Upper lobe of left lung (tissue), 6 donors: Measurements from ENCODE around the gene YWHAE. TPM values are rescaled to one million over a fixed set of nuclear protein-coding genes. Genes with fewer than 3 reads are reported as not detected.
A peak's percentile ranks its signal among the peaks of the same experiment; 100 is the strongest.

Experiments
- ATAC-seq, 2 donors: fragments of 200-7000 bp; cut with Tn5 transposase; one replicate each; pipeline ENCODE4 v1.9.1; 2022; ENCODE audit warnings: mild to moderate bottlenecking in 2 of 2, moderate library complexity in 2 of 2; ENCODE audit not compliant: low FRiP score in 2 of 2
- DNase-seq, 2 donors: peaks; one replicate each; pipeline ENCODE4 v3.0.0-alpha.2; 2019 to 2020
- H3K27ac ChIP-seq, 4 donors: fragments of 200-600 bp; sonication (generic); one replicate each; pipeline ENCODE4 v1.5.1; 2016 to 2019
- H3K27me3 ChIP-seq, 4 donors: fragments of 200-600 bp; sonication (generic); one replicate each; pipeline ENCODE4 v1.5.1; 2017 to 2019
- H3K36me3 ChIP-seq, 4 donors: fragments of 200-600 bp; sonication (generic); one replicate each; pipeline ENCODE4 v1.5.1; 2016 to 2019
- H3K4me1 ChIP-seq, 4 donors: fragments of 200-600 bp; sonication (generic); one replicate each; pipeline ENCODE4 v1.5.1; 2018 to 2019
- H3K4me3 ChIP-seq, 4 donors: fragments of 200-600 bp; sonication (generic); one replicate each; pipeline ENCODE4 v1.5.1; 2017 to 2019; ENCODE audit warnings: mild to moderate bottlenecking in 2 of 4, moderate library complexity in 1 of 4
- H3K9me3 ChIP-seq, 4 donors: fragments of 200-600 bp; sonication (generic); one replicate each; pipeline ENCODE4 v1.5.1; 2018 to 2019
- CTCF ChIP-seq, 6 experiments: fragments of 450-650 bp in 4 of 6; fragments of 200-600 bp in 2 of 6; sonication (generic) in 2 of 6; IDR thresholded peaks; one replicate each; pipeline ENCODE4 v1.5.1; 2016 to 2019; ENCODE audit warnings: antibody characterized with exemption in 6 of 6
- EP300 ChIP-seq, 4 donors: sonication (generic); formaldehyde crosslinking; IDR thresholded peaks; one replicate each; pipeline ENCODE4 v1.5.1; 2017; ENCODE audit warnings: antibody characterized with exemption in 4 of 4, control low read depth in 2 of 4
- POLR2A ChIP-seq, 4 donors: fragments of 450-650 bp; IDR thresholded peaks; one replicate each; pipeline ENCODE4 v1.5.1; 2016 to 2017; ENCODE audit warnings: antibody characterized with exemption in 4 of 4, mild to moderate bottlenecking in 2 of 4
- POLR2AphosphoS5 ChIP-seq, 2 donors: sonication (generic); formaldehyde crosslinking; IDR thresholded peaks; one replicate each; pipeline ENCODE4 v1.5.1; 2017; ENCODE audit warnings: antibody characterized with exemption in 2 of 2
- WGBS, 2 donors: methylation state at CpG; one replicate each; pipeline ENCODE4 v1.1.5; 2017 to 2018; 5-methylcytosine and 5-hydroxymethylcytosine counted together
- total RNA-seq, 6 donors: library from RNA; depleted of rRNA in 4 of 6; stranded (reverse); fragments of >200 nt in 4 of 6; gene quantifications; one replicate each; pipeline versions ENCODE4 v1.1.0 to v1.2.1, GENCODE V29; 2016 to 2021
- donor health status: DM: no; HTN: no; CAD: no; lungs with moderate emphysema.
- donor health status: DM: no; HTN: yes; CAD: no; lungs with severe emphysema.

Gene YWHAE
- total RNA-seq, 6 donors from 2014 or later: 318 to 698 (median 384) TPM

DNA sequence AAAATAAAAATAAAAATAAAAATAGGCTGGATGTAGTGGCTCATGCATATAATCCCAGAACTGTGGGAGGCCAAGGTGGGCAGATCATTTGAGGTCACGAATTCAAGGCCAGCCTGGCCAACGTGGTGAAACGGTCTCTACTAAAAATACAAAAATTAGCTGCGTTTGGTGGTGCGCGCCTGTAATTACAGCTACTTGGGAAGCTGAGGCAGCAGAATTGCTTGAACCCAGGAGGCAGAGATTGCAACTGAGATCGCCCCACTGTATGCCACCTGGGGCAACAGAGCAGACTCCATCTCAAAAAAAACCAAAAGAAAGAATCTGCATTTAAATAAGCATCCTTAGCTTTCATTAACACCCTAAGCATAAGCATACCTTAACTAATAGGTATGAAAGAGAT lies 33.8 kb downstream of the YWHAE start:
- WGBS, 2 donors: 86 to 92% methylated on average over 7 of the region's 7 CpGs
- no peak for ATAC-seq

GRCh38 chr17:1365445-1366039 lies 34.5 kb downstream of the YWHAE start:
- Histone ChIP-seq H3K27ac (peak overlapping the region in 3 of 4 donors; percentile 36 to 49 (median 45)), H3K36me3 (peaks cover 5 to 28% (median 15%) of the 10 kb centered on the region in 4 donors), H3K4me3 (no peak overlapping the region), H3K9me3 (no peaks in the 10 kb centered on the region), H3K4me1 (peaks cover 52 to 73% (median 56%) of the 10 kb centered on the region in 4 donors), H3K27me3 (no peaks in the 10 kb centered on the region)
- peak in 1 of 2 donors; percentile 65 for DNase-seq
- ATAC-seq: peak; percentile 83 to 89
- TF ChIP-seq EP300 (IDR thresholded peaks at IDR 0.05) (no peak), POLR2AphosphoS5 (IDR thresholded peaks at IDR 0.05) (peak in 1 of 2 donors; percentile 47), POLR2A (IDR thresholded peaks at IDR 0.05) (no peak), CTCF (IDR thresholded peaks at IDR 0.05) (peak; percentile 61 to 86 (median 82))
- 11 to 12% methylated on average over 11 of the region's 11 CpGs for WGBS, 2 donors

More for the DNA sequence above, 33.8 kb downstream of the YWHAE start:
- H3K9me3 ChIP-seq: no peaks in the 10 kb centered on the region
- peaks cover 5 to 23% (median 13%) of the 10 kb centered on the region in 4 donors for H3K36me3 ChIP-seq
- H3K27me3 ChIP-seq: no peaks in the 10 kb centered on the region
- no peak overlapping the region for H3K4me3 ChIP-seq
- H3K4me1 ChIP-seq: peaks cover 45 to 70% (median 51%) of the 10 kb centered on the region in 4 donors
- H3K27ac ChIP-seq: peak overlapping the region in 2 of 4 donors; percentile 49
- DNase-seq: no peak
- TF ChIP-seq EP300 (IDR thresholded peaks at IDR 0.05): no peak
- no peak for TF ChIP-seq POLR2A (IDR thresholded peaks at IDR 0.05)
- no peak for TF ChIP-seq POLR2AphosphoS5 (IDR thresholded peaks at IDR 0.05)
- TF ChIP-seq CTCF (IDR thresholded peaks at IDR 0.05): no peak

DNA sequence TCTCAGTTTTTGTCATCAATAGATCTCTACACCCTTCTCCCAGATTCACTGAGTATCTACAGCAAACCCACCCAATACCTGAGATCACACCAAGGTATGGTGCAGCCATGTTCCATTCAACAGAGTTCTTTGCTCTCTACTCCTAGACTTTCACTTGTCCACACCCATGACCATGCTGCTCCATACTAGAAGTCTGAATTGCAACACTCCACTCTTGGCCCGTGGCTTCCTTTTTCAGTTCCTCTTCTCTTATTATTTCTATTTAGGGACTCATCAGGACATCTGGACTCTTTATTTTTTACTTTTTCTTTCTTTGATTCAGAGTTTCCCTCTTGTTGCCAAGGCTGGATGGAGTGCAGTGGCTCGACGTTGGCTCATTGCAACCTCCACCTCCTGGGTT lies 37.1 kb downstream of the YWHAE start:
- H3K4me1 ChIP-seq: peaks cover 51 to 64% (median 58%) of the 10 kb centered on the region in 4 donors
- no peaks in the 10 kb centered on the region for H3K9me3 ChIP-seq
- H3K27me3 ChIP-seq: no peaks in the 10 kb centered on the region
- WGBS, 2 donors: 25 to 35% methylated on average over 3 of the region's 3 CpGs
- peak; percentile 79 to 81 for ATAC-seq
- H3K36me3 ChIP-seq: peaks cover 5 to 50% (median 30%) of the 10 kb centered on the region in 4 donors
- TF ChIP-seq CTCF (IDR thresholded peaks at IDR 0.05): no peak
- peak in 1 of 2 donors; percentile 48 for DNase-seq
- no peak overlapping the region for H3K4me3 ChIP-seq
- peak overlapping the region in 3 of 4 donors; percentile 22 to 38 (median 37) for H3K27ac ChIP-seq

DNA sequence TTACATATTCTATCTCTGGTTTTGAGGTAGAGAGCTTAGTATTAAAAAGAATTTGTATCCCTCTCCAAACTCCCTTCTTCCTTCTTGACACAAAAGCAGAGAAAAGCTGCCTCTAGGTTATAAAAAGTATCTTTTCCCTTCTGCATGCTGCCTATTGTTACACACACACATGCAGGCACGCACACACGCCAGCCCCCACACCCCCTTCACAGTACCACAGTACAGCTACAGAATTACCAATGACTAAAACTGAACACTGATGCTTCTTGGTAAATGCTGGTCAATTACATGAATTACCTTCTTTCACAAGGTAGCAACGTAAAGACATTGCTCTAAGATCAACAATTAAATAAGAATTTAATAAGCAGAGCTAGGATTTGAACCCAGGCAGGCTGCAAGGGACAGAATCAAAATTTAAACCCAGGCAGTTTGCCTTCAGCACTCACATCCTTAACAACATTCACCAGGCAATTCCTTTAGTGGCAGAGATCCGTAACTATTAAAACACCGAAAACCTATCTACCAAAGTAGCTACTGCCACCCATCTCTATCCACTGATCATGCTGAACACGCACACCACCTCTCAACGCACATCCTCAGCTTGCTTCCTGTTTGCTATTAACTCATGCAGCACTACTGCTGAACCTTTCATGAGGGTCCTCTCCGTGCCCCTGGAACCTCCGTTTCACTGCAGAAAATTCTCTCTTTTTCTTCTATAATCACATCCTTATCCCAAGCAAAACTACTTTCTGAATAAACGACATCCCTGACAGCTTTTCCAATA lies 37.8 kb downstream of the YWHAE start:
- TF ChIP-seq CTCF (IDR thresholded peaks at IDR 0.05) (no peak), EP300 (IDR thresholded peaks at IDR 0.05) (no peak), POLR2A (IDR thresholded peaks at IDR 0.05) (no peak), POLR2AphosphoS5 (IDR thresholded peaks at IDR 0.05) (no peak)
- H3K36me3 ChIP-seq: peaks cover 5 to 57% (median 30%) of the 10 kb centered on the region in 4 donors
- peaks cover 48 to 59% (median 56%) of the 10 kb centered on the region in 4 donors for H3K4me1 ChIP-seq

More for the DNA sequence above, 37.8 kb downstream of the YWHAE start:
- WGBS, 2 donors: 33 to 34% methylated on average over 10 of the region's 10 CpGs
- Histone ChIP-seq H3K27me3 (no peaks in the 10 kb centered on the region), H3K9me3 (no peaks in the 10 kb centered on the region), H3K27ac (peak overlapping the region in 3 of 4 donors; percentile 22 to 38 (median 37)), H3K4me3 (no peak overlapping the region)
- no peak for ATAC-seq
- no peak for DNase-seq
